Measurements from ENCODE around the gene ADA. TPM values are rescaled to one million over a fixed set of nuclear protein-coding genes. Genes with fewer than 3 reads are reported as not detected.

Gene ADA
- total and polyA plus RNA-seq, 9 of the 15 experiments (the other 6 are each of a cell fraction or from before 2014, with no cell fraction given) = 2.4 to 26.1 (median 5.3) TPM

GRCh38 chr20:44626278-44626677 lies 25.2 kb downstream of the ADA start (continued):
- no peak for TF ChIP-seq CCNT2 (IDR thresholded peaks at IDR 0.05; ENCODE audit: borderline replicate concordance, extremely low read depth, insufficient read length, low read depth, low read length)
- TF ChIP-seq THAP7 (CRISPR knock-in tag; IDR thresholded peaks at IDR 0.05) = no peak

- H3K27ac ChIP-seq (ENCODE audit: extremely low read depth, low read depth, low read length) = no peak overlapping the region
- H3K27me3 ChIP-seq (ENCODE audit: control insufficient read depth in 2 of 2, insufficient read depth in 2 of 2, low read length in 2 of 2) = no peaks in the 10 kb centered on the region; a peak in 2 of 5 replicates
- 67% methylated on average over 5 of the region's 8 CpGs for WGBS (ENCODE audit: insufficient coverage, low coverage, missing lambda C conversion rate)
- no peak overlapping the region; a peak in 1 of 4 replicates for H3K9ac ChIP-seq (ENCODE audit: insufficient read depth in 1 of 2, low read depth in 2 of 2, low read length in 2 of 2)
- ChIA-PET CTCF (ENCODE audit: low intra/inter-chr PET ratio) (interaction anchor here (0.9 kb wide), 1 partner anchor 16 kb away, joined by 3 read pairs; no protein-coding TSS in a partner anchor), POLR2A (no interaction called here)
- peaks cover 11 to 14% of the 10 kb centered on the region in 2 experiments; a peak in 4 of 5 replicates for H3K4me1 ChIP-seq (replicated peaks in 1 of 2; ENCODE audit: control insufficient read depth in 2 of 2, insufficient read depth in 2 of 2, low read length in 2 of 2)
- H2AFZ ChIP-seq (ENCODE audit: low read depth, low read length) = no peak overlapping the region
- in situ Hi-C loops (cut with MboI) (no loop called here), intact Hi-C loops (cut with micrococcal nuclease) (no loop called here)
- H3K9me1 ChIP-seq (ENCODE audit: control insufficient read depth, insufficient read depth, low read length) = no peaks in the 10 kb centered on the region
- H3K9me3 ChIP-seq (replicated peaks; ENCODE audit: control insufficient read depth, insufficient read depth, low read depth, low read length) = no peaks in the 10 kb centered on the region
- 0 out of 2 replicates have a peak, but pooled peaks cover 5% of the 10 kb centered on the region for H4K20me1 ChIP-seq (replicated peaks; ENCODE audit: control insufficient read depth, insufficient read depth, low read length)
- ATAC-seq (no peak), DNase-seq (ENCODE audit: extremely low read depth in 1 of 4, low spot score in 3 of 4) (no peak), FAIRE-seq (no peak)
- no peak overlapping the region for H3K4me3 ChIP-seq
- no peak overlapping the region for H3K4me2 ChIP-seq (ENCODE audit: insufficient read depth, low read length)
- H3K36me3 ChIP-seq (ENCODE audit: control insufficient read depth, insufficient read depth, low read length) = no peaks in the 10 kb centered on the region
- no TSS peak for BruUV-seq (replicated peaks)
- TF ChIP-seq STAT5A (IDR thresholded peaks at IDR 0.05; ENCODE audit: borderline replicate concordance, low read length) = no peak
- no peak for TF ChIP-seq HDAC2 (IDR thresholded peaks at IDR 0.05)
- TF ChIP-seq GTF3C2 (IDR thresholded peaks at IDR 0.05; ENCODE audit: borderline replicate concordance, extremely low read depth, insufficient read length) = no peak
- TF ChIP-seq KDM2B (CRISPR knock-in tag; IDR thresholded peaks at IDR 0.05) = no peak
- TF ChIP-seq ZBTB26 (CRISPR knock-in tag; IDR thresholded peaks at IDR 0.05) = no peak
- no peak for TF ChIP-seq ZNF668 (CRISPR knock-in tag; IDR thresholded peaks at IDR 0.05)
- TF ChIP-seq ZNF197 (CRISPR knock-in tag; IDR thresholded peaks at IDR 0.05; ENCODE audit: low read depth) = no peak
- H3K79me2 ChIP-seq (ENCODE audit: control insufficient read depth, insufficient read depth, low read length) = no peaks in the 10 kb centered on the region
Observed at GRCh38 chr20:44625361-44625760, 26.1 kb downstream of the ADA start.
